ENCODE data around the gene ATP1B3.
"Not testable (repeated sequence)": the region's sequence is repeated elsewhere in the genome, so short reads cannot be mapped to it uniquely, and the experiment has no call there.

The ATP1B3 gene

GRCh38 chr3:141921316-141921715 lies 44.9 kb downstream of the ATP1B3 start:
- no peaks in the 10 kb centered on the region for H3K9me3 ChIP-seq (ENCODE audit: control insufficient read depth, insufficient read depth, low read length)
- H3K79me2 ChIP-seq (ENCODE audit: control insufficient read depth, low read length), result 0 out of 2 replicates have a peak, but pooled peaks cover 2% of the 10 kb centered on the region
- peaks cover 12% of the 10 kb centered on the region; the same call in 1 of the 2 replicates for H3F3A ChIP-seq (ENCODE audit: control insufficient read depth, insufficient read depth)
- H3K36me3 ChIP-seq (ENCODE audit: control insufficient read depth, low read length), result peaks cover 77% of the 10 kb centered on the region
- no peaks in the 10 kb centered on the region for H3K9me2 ChIP-seq (replicated peaks; ENCODE audit: control insufficient read depth, low read length)
- no peaks in the 10 kb centered on the region for H3K4me1 ChIP-seq (ENCODE audit: control insufficient read depth, low read length)
- H3K4me2 ChIP-seq (ENCODE audit: low read length), result no peak overlapping the region
- H3K4me3 ChIP-seq (ENCODE audit: low read length), result no peak overlapping the region
- H3K27ac ChIP-seq (ENCODE audit: low read depth, low read length), result no peak overlapping the region
- H3K27me3 ChIP-seq (ENCODE audit: control insufficient read depth, low read length), result no peaks in the 10 kb centered on the region
- TF ChIP-seq CTCF (IDR thresholded peaks at IDR 0.05; ENCODE audit: low read depth, low read length, poor library complexity, severe bottlenecking), result no peak
- TF ChIP-seq EZH2phosphoT487 (IDR thresholded peaks at IDR 0.05; ENCODE audit: borderline replicate concordance, low read length), result no peak
- no peaks in the 10 kb centered on the region for H4K20me1 ChIP-seq (ENCODE audit: control insufficient read depth, insufficient read depth, low read depth, low read length)

DNA sequence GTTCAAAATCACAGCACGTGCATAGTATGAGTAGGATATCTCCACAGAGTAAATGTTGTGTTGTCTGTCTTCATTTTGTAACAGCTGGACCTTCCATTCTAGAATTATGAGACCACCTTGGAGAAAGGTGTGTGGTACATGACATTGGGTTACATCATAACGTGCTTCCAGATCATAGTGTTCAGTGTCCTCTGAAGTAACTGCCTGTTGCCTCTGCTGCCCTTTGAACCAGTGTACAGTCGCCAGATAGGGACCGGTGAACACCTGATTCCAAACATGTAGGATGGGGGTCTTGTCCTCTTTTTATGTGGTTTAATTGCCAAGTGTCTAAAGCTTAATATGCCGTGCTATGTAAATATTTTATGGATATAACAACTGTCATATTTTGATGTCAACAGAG lies 49.2 kb downstream of the ATP1B3 start:
- H3K9me2 ChIP-seq (replicated peaks; ENCODE audit: control insufficient read depth, low read length); H3K4me2 ChIP-seq (ENCODE audit: low read length); H3K79me2 ChIP-seq (ENCODE audit: control insufficient read depth, low read length); H3K27me3 ChIP-seq (ENCODE audit: control insufficient read depth, low read length); H4K20me1 ChIP-seq (ENCODE audit: control insufficient read depth, insufficient read depth, low read depth, low read length); H3K9me3 ChIP-seq (ENCODE audit: control insufficient read depth, insufficient read depth, low read length); H3K27ac ChIP-seq (ENCODE audit: low read depth, low read length); H3K4me1 ChIP-seq (ENCODE audit: control insufficient read depth, low read length); H3K4me3 ChIP-seq (ENCODE audit: low read length): not testable (repeated sequence)
- peaks cover 51% of the 10 kb centered on the region for H3K36me3 ChIP-seq (ENCODE audit: control insufficient read depth, low read length)
- peaks cover 17% of the 10 kb centered on the region for H3F3A ChIP-seq (ENCODE audit: control insufficient read depth, insufficient read depth)

- H3K27ac ChIP-seq (ENCODE audit: low read depth, low read length), result no peak overlapping the region
- TF ChIP-seq CTCF (IDR thresholded peaks at IDR 0.05; ENCODE audit: low read depth, low read length, poor library complexity, severe bottlenecking) (no peak), EZH2phosphoT487 (IDR thresholded peaks at IDR 0.05; ENCODE audit: borderline replicate concordance, low read length) (no peak)
- no peaks in the 10 kb centered on the region for H3K4me1 ChIP-seq (ENCODE audit: control insufficient read depth, low read length)
- H3K79me2 ChIP-seq (ENCODE audit: control insufficient read depth, low read length), result no peaks in the 10 kb centered on the region
- no peaks in the 10 kb centered on the region for H3K9me3 ChIP-seq (ENCODE audit: control insufficient read depth, insufficient read depth, low read length)
- no peaks in the 10 kb centered on the region for H3K9me2 ChIP-seq (replicated peaks; ENCODE audit: control insufficient read depth, low read length)
- peaks cover 14% of the 10 kb centered on the region for H3F3A ChIP-seq (ENCODE audit: control insufficient read depth, insufficient read depth)
- peaks cover 41% of the 10 kb centered on the region for H3K36me3 ChIP-seq (ENCODE audit: control insufficient read depth, low read length)
- H3K4me2 ChIP-seq (ENCODE audit: low read length), result no peak overlapping the region
- H3K27me3 ChIP-seq (ENCODE audit: control insufficient read depth, low read length), result no peaks in the 10 kb centered on the region
- no peak overlapping the region for H3K4me3 ChIP-seq (ENCODE audit: low read length)
- no peaks in the 10 kb centered on the region for H4K20me1 ChIP-seq (ENCODE audit: control insufficient read depth, insufficient read depth, low read depth, low read length)
Measured at GRCh38 chr3:141926929-141927328, 50.5 kb downstream of the ATP1B3 start.

GRCh38 chr3:141928631-141929270 lies 52.3 kb downstream of the ATP1B3 start:
- Histone ChIP-seq H3K4me1 (ENCODE audit: control insufficient read depth, low read length) (no peaks in the 10 kb centered on the region), H3K4me3 (ENCODE audit: low read length) (no peak overlapping the region), H4K20me1 (ENCODE audit: control insufficient read depth, insufficient read depth, low read depth, low read length) (no peaks in the 10 kb centered on the region), H3K9me3 (ENCODE audit: control insufficient read depth, insufficient read depth, low read length) (no peaks in the 10 kb centered on the region), H3K79me2 (ENCODE audit: control insufficient read depth, low read length) (no peaks in the 10 kb centered on the region), H3F3A (ENCODE audit: control insufficient read depth, insufficient read depth) (peaks cover 14% of the 10 kb centered on the region), H3K27me3 (ENCODE audit: control insufficient read depth, low read length) (no peaks in the 10 kb centered on the region), H3K4me2 (ENCODE audit: low read length) (no peak overlapping the region), H3K27ac (ENCODE audit: low read depth, low read length) (no peak overlapping the region), H3K9me2 (replicated peaks; ENCODE audit: control insufficient read depth, low read length) (no peaks in the 10 kb centered on the region), H3K36me3 (ENCODE audit: control insufficient read depth, low read length) (peaks cover 29% of the 10 kb centered on the region)
- TF ChIP-seq CTCF (IDR thresholded peaks at IDR 0.05; ENCODE audit: low read depth, low read length, poor library complexity, severe bottlenecking) (no peak), EZH2phosphoT487 (IDR thresholded peaks at IDR 0.05; ENCODE audit: borderline replicate concordance, low read length) (no peak)
